Renal cortical epithelial cell (primary cell): ENCODE measurements around the gene RAX2. TPM values are rescaled to one million over a fixed set of nuclear protein-coding genes. Genes with fewer than 3 reads are reported as not detected.

Experiments
- DNase-seq: peaks from one replicate; pipeline ENCODE4 v3.0.0-alpha.2; 2011; ENCODE audit warnings: low read depth
- total RNA-seq: library from RNA; depleted of rRNA; stranded (reverse); fragments of >200 nt; gene quantifications from 2 replicates; pipeline ENCODE4 v1.2.3, GENCODE V29; 2014

Gene RAX2
- total RNA-seq, 1 donor from 2014 or later: not detected

DNA sequence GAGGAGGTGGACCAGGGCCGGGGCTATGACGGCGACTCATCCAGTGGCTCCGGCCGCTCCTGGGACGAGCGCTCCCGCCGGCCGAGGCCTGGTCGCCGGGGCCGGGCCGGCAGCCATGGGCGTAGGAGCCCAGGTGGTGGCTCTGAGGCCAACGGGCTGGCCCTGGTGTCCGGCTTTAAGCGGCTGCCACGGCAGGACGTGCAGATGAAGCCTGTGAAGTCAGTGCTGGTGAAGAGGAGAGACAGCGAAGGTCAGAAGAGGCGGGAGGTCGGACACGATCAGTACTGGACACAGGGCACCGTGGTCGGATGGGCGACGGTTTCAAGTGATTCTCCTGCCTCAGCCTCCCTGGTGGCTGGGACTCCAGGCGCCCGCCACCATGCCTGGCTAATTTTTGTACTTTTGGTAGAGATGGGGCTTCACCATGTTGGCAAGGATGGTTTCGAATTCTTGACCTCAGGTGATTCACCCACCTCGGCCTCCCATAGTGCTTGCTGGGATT lies 41.5 kb downstream of the RAX2 start:
- no peak for DNase-seq

DNA sequence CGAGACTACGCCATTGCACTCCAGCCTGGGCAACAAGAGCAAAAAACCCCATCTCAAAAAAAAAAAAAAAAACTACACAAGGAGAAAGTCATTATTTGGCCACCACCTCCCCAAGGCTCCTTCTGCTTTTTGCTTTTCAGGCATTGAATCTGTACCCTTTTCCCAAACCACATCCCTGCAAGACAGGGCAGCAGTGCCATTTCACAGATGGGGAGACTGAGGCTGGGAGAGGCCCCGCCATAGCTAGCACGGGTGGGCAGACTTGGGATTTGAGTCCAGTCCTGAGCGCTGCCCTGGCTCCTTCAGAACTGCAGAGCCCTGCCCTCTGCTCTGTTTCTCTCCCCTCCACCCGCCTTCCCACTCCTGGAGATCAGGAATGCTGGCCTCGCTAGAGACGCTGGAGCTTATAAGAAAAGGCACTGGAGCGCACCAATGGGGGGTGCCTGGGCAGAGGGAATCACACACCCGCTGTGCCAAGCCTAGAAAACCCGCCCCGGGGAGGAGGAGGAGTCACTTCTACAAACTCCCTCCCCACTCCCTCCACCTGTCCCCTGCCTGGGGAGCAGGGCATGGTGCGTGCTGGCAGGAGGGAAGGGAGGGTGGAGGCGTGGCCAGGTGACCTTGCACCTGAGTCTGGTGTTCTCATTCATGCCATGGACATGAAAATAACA lies 46.3 kb downstream of the RAX2 start:
- peak; percentile 44 for DNase-seq

- no peak for DNase-seq
These were observed 46.9 kb downstream of the RAX2 start for GRCh38 chr19:3725121-3725520.

DNA sequence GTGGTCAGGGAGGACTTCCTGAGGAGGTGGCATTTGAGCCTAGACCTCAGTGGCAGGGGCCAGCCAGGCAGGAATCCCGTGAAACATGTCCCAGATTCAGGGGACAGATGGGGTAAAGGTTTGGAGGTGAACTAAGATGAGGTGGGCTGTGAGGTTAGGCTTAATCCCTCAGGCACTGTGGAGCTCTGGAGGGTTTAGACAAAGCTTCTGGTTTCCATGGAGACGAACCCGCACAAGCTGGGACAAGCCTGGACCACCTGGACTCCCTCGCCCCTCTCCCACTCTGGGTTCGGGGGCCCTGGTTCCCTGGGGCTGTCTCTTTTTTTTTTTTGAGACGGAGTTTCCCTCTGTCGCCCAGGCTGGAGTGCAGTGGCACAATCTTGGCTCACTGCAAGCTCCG lies 48.1 kb downstream of the RAX2 start:
- no peak for DNase-seq

- DNase-seq: no peak
These were observed 48.9 kb downstream of the RAX2 start for GRCh38 chr19:3723110-3723488.

DNA sequence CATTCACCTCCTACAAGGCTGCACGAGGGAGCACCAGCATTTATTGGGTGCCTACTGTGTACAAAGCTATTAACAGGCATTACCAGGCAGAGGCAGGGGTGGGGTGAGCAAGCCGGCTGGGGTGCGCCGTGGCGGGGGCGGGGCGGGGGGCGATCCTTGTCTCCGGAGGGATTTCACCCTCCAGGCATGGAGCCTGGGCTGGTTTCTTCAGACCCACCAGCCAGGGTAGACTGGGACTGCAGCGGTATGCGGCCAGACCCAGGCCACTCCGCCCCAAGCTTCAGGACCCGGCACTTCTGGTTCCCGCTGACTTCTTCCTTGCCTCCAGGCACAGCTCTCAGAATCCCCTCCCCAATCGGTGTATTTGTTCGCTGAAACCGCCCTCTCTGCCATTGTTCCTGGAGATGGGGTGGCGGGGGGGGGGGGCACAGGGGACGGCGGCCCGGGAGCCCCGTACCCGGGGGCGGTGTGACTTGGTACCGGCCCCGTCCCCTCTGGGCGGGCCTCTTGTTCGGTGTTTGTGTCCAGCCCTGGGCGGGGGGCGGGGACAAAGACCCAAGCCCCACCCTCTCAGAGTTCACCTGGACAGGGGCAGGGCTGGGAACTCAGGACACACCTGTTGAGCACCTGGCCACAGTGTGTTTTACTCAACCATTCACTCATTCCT lies 49.5 kb downstream of the RAX2 start:
- no peak for DNase-seq

DNA sequence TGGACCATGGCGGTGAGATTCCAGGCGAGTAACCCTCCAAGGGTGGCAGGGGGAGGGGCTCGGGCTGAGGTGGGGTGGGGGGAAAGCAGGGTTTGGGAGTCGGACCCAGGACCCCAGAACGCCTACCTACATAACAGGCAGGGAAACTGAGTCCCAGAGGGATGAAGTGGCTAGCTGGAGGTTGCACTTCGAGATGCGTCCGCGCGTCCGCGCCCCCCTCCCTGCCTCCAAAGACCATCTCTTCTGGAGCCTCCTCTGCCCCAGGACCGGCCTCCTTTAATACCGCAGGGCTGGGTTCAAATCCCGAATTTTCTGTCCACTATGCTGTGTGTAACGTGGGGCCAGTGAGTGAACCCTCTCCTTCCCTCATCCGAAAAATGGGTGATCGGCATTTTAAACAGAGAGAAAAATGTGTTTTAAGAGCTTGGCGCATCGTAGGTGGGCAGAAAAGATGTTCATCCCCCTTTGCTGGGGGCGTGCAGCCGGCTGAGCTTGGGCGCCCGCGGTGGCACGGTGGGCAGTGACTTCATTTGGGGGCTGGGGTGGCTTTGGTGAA lies 50.1 kb downstream of the RAX2 start:
- no peak for DNase-seq

- DNase-seq: peak; percentile 36
These were observed 50.7 kb downstream of the RAX2 start for GRCh38 chr19:3721131-3721886.

- no peak for DNase-seq
These were observed 51.6 kb downstream of the RAX2 start for GRCh38 chr19:3720349-3720917.

DNA sequence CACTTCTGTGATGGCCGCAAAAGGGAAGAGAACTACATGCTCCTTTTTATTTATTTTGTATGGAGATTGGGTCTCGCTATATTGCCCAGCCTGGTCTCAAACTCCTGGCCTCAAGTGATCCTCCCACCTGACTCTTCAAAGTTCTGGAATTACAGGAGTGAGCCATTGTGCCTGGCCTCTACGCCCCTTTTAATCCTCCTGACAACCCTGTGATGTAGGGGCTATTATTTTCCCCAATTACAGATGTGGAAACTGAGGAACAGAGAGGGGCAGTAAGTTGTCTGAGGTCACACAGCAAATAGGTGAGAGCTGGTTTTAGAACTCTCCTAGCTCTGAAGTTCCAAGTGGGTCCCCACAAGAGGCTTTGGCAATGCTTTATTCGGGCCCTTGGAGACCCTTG lies 52.2 kb downstream of the RAX2 start:
- DNase-seq: no peak

Other genes with a start within 250 kb of the RAX2 start
- gene TEKTIP1, start 233.1 kb downstream of the RAX2 start, total RNA-seq: not detected in 2 replicates
- 156 and 227 TPM in 2 replicates for gene MFSD12, start 214.6 kb downstream of the RAX2 start, total RNA-seq
- 84.2 and 93.8 TPM in 2 replicates for gene HMG20B, start 199.3 kb downstream of the RAX2 start, total RNA-seq
- not detected in 2 replicates for gene GIPC3, start 186.8 kb downstream of the RAX2 start, total RNA-seq
- gene TBXA2R, start 165.4 kb downstream of the RAX2 start, total RNA-seq: 0.50 TPM in 1 of 2 replicates, not detected in the other
- gene CACTIN, start 145.4 kb downstream of the RAX2 start, total RNA-seq: 19.1 and 32.4 TPM in 2 replicates
- gene PIP5K1C, start 71.8 kb downstream of the RAX2 start, total RNA-seq: 8.0 and 38.4 TPM in 2 replicates
- 1.1 and 11.5 TPM in 2 replicates for gene TJP3, start 63.8 kb downstream of the RAX2 start, total RNA-seq
- gene APBA3, start 10.5 kb downstream of the RAX2 start, total RNA-seq: 24.7 and 26.6 TPM in 2 replicates
- 14.9 and 82.8 TPM in 2 replicates for gene MRPL54, start 9.5 kb downstream of the RAX2 start, total RNA-seq
- 0.35 and 0.69 TPM in 2 replicates for gene MATK, start 14.2 kb upstream of the RAX2 start, total RNA-seq
- gene ZFR2, start 96.8 kb upstream of the RAX2 start, total RNA-seq: 0.25 TPM in 1 of 2 replicates, not detected in the other
- not detected in 2 replicates for gene ATCAY, start 108.5 kb upstream of the RAX2 start, total RNA-seq
- gene NMRK2, start 160.8 kb upstream of the RAX2 start, total RNA-seq: not detected in 2 replicates
- gene DAPK3, start 198.9 kb upstream of the RAX2 start, total RNA-seq: 217 and 258 TPM in 2 replicates
- 1,993 and 2,707 TPM in 2 replicates for gene EEF2, start 213.2 kb upstream of the RAX2 start, total RNA-seq
- gene PIAS4, start 235.5 kb upstream of the RAX2 start, total RNA-seq: 13.2 and 31.2 TPM in 2 replicates